HepG2 (cell line): ENCODE measurements around the gene UXS1. TPM values are rescaled to one million over a fixed set of nuclear protein-coding genes. Genes with fewer than 3 reads are reported as not detected.

Experiments
- ATAC-seq: fragments of 200-7000 bp; cut with Tn5 transposase; 3 replicates; pipeline ENCODE4 v1.9.1; 2020; ENCODE audit warnings: mild to moderate bottlenecking, moderate library complexity
- BruUV-seq: library from RNA; stranded (reverse); fragments of 400-500 nt; replicated peaks from 2 replicates; lab custom pipeline; 2021; lab: Mats Ljungman, UMichigan
- CTCF ChIA-PET: fragments of 300-600 bp; formaldehyde crosslinking; extraction: SDS; loops from one replicate; lab custom pipeline; 2021; ENCODE audit warnings: low total read pairs, inconsistent platforms, low intra/inter-chr PET ratio; lab: Yijun Ruan, JAX
- POLR2A ChIA-PET: fragments of 350-600 bp; sonication (Branson Sonifier 250); formaldehyde crosslinking; loops from one replicate; lab custom pipeline; 2020; ENCODE audit warnings: antibody characterized with exemption, inconsistent platforms; lab: Yijun Ruan, JAX
- DNase-seq: peaks from one replicate; pipeline ENCODE4 v3.0.0-alpha.2; 2015; ENCODE audit warnings: low spot score
- FAIRE-seq: peaks from 3 replicates; lab custom pipeline; 2011; peaks lifted over from hg19 to GRCh38; lab: Jason Lieb, UNC
- H2AFZ ChIP-seq: one replicate; pipeline ENCODE4 v1.6.1; 2011; ENCODE audit warnings: low read length, inconsistent platforms
- H3K27ac ChIP-seq: fragments of 300-600 bp; 3 replicates; pipeline ENCODE4 v1.8.0; 2011; ENCODE audit warnings: mixed run types, mild to moderate bottlenecking, mixed read lengths, low read length, inconsistent platforms; ENCODE audit not compliant: insufficient read depth; ENCODE audit errors: extremely low read length
- H3K27me3 ChIP-seq, 2 experiments: fragments of 200-600 bp in 1 of 2; 2 replicates in 1 of 2; 3 replicates in 1 of 2; pipeline versions ENCODE4 v1.6.0 to v1.8.0; 2011; ENCODE audit warnings: low read length in 2 of 2, mild to moderate bottlenecking in 2 of 2, moderate library complexity in 2 of 2, inconsistent platforms in 1 of 2; ENCODE audit not compliant: insufficient read depth in 2 of 2, control insufficient read depth in 1 of 2
- H3K36me3 ChIP-seq, 2 experiments: fragments of 200-600 bp in 1 of 2; replicated peaks in 1 of 2; 2 replicates in 1 of 2; 3 replicates in 1 of 2; pipeline versions ENCODE4 v1.5.1 to v1.8.0; 2011; ENCODE audit warnings: low read length in 2 of 2, inconsistent platforms in 1 of 2; ENCODE audit not compliant: insufficient read depth in 2 of 2, control insufficient read depth in 1 of 2
- H3K4me1 ChIP-seq: 2 replicates; pipeline ENCODE4 v1.5.1; 2012; ENCODE audit warnings: low read length, inconsistent platforms; ENCODE audit not compliant: insufficient read depth
- H3K4me2 ChIP-seq: 2 replicates; pipeline ENCODE4 v1.6.0; 2011; ENCODE audit warnings: low read depth, low read length, inconsistent platforms
- H3K4me3 ChIP-seq, 3 experiments: fragments of 200-600 bp in 1 of 3; sonication (generic), shearing (Covaris generic) in 1 of 3; replicated peaks in 1 of 3; 2 replicates each; pipeline ENCODE4 v1.5.1; 2011 to 2016; ENCODE audit warnings: low read length in 3 of 3, inconsistent platforms in 2 of 3, low read depth in 2 of 3, mild to moderate bottlenecking in 2 of 3, control low read depth in 1 of 3, mixed read lengths in 1 of 3; ENCODE audit not compliant: insufficient read depth in 1 of 3
- H3K79me2 ChIP-seq: one replicate; pipeline ENCODE4 v1.6.1; 2011; ENCODE audit warnings: low read length, inconsistent platforms; ENCODE audit not compliant: insufficient read depth
- H3K9ac ChIP-seq: 2 replicates; pipeline ENCODE4 v1.6.0; 2011; ENCODE audit warnings: mild to moderate bottlenecking, low read depth, low read length, inconsistent platforms; ENCODE audit not compliant: insufficient read depth
- H3K9me3 ChIP-seq: 2 replicates; pipeline ENCODE4 v1.5.1; 2012; ENCODE audit warnings: mild to moderate bottlenecking, low read length
- H4K20me1 ChIP-seq: 2 replicates; pipeline ENCODE4 v1.6.0; 2011; ENCODE audit warnings: inconsistent platforms, mild to moderate bottlenecking, low read length, moderate library complexity; ENCODE audit not compliant: insufficient read depth
- BATF2 ChIP-seq: sonication (generic); formaldehyde crosslinking; IDR thresholded peaks from 2 replicates; pipeline ENCODE4 v1.8.0; 2022; ENCODE audit warnings: mild to moderate bottlenecking, missing genetic modification reagents, moderate library complexity
- DZIP1 ChIP-seq: sonication (generic); formaldehyde crosslinking; IDR thresholded peaks from 2 replicates; pipeline ENCODE4 v1.5.0; 2020; ENCODE audit warnings: mild to moderate bottlenecking, missing genetic modification reagents
- MXD4 ChIP-seq: IDR thresholded peaks from 2 replicates; pipeline ENCODE4 v1.6.1; 2016; ENCODE audit warnings: mild to moderate bottlenecking, missing biosample characterization, missing genetic modification reagents
- PCBP2 ChIP-seq: fragments of 200-400 bp; formaldehyde crosslinking; optimal IDR thresholded peaks from 2 replicates; pipeline ENCODE3; 2018; ENCODE audit warnings: low read length, low read depth; ENCODE audit not compliant: poor library complexity, severe bottlenecking
- PRMT3 ChIP-seq: sonication (generic); formaldehyde crosslinking; IDR thresholded peaks from 2 replicates; pipeline ENCODE4 v1.8.1; 2022; ENCODE audit warnings: low read depth, mild to moderate bottlenecking, moderate library complexity, missing genetic modification reagents, borderline replicate concordance
- TCF12 ChIP-seq, 2 experiments: fragments of 450-650 bp in 1 of 2; sonication (generic) in 1 of 2; formaldehyde crosslinking in 1 of 2; IDR thresholded peaks; 2 replicates each; pipeline versions ENCODE4 v1.6.1 to v1.8.0; 2017 to 2022; ENCODE audit warnings: antibody characterized with exemption in 1 of 2, mild to moderate bottlenecking in 1 of 2, missing genetic modification reagents in 1 of 2, moderate library complexity in 1 of 2
- ZNF136 ChIP-seq: sonication (generic); formaldehyde crosslinking; IDR thresholded peaks from 2 replicates; pipeline ENCODE4 v1.8.1; 2022; ENCODE audit warnings: low read depth, mild to moderate bottlenecking, moderate library complexity, missing genetic modification reagents
- ZNF343 ChIP-seq: sonication (generic); formaldehyde crosslinking; IDR thresholded peaks from 2 replicates; pipeline ENCODE4 v1.4.0; 2020; ENCODE audit warnings: mild to moderate bottlenecking, missing genetic modification reagents
- ZSCAN30 ChIP-seq: sonication (generic); formaldehyde crosslinking; IDR thresholded peaks from 2 replicates; pipeline ENCODE4 v1.5.0; 2020; ENCODE audit warnings: mild to moderate bottlenecking, missing genetic modification reagents
- WGBS: methylation state at CpG from one replicate; pipeline ENCODE4 v1.1.6; 2017; ENCODE audit warnings: low lambda C conversion rate; 5-methylcytosine and 5-hydroxymethylcytosine counted together
- in situ Hi-C: cut with HindIII; loops from 2 replicates; pipeline ENCODE4 v1.10.0; 2017; ENCODE audit warnings: low pct_unique_long_range_greater_than_20kb; ENCODE audit not compliant: extremely low pct_ligation_motif_present
- intact Hi-C: fragments of 100-400 bp; cut with micrococcal nuclease; formaldehyde crosslinking; loops from one replicate; pipeline ENCODE4 v1.10.0; 2022; ENCODE audit not compliant: unreplicated experiment
- polyA plus RNA-seq, 8 experiments: library from polyadenylated mRNA; depleted of rRNA in 3 of 8; stranded (reverse) in 7 of 8; unstranded in 1 of 8; fragments of >200 nt; fragmentation: Illumina TruSeq in 4 of 8; extraction: Trizol in 4 of 8; gene quantifications; 2 replicates each; pipeline versions ENCODE4 v1.2.1 to v1.2.3, GENCODE V29; 2011 to 2016; ENCODE audit warnings: low read depth in 4 of 8, missing spikeins in 1 of 8, mixed read lengths in 1 of 8; ENCODE audit not compliant: insufficient read depth in 1 of 8
- total RNA-seq, 5 experiments: library from RNA; depleted of rRNA; stranded (reverse); fragments of >200 nt; fragmentation: Illumina TruSeq; extraction: Trizol; gene quantifications; 2 replicates each; pipeline ENCODE4 v1.2.3, GENCODE V29; 2016; ENCODE audit warnings: low read depth in 1 of 5
- TF ChIP-seq, protein P1 (sequence below): sonication (generic); formaldehyde crosslinking; IDR thresholded peaks from 2 replicates; pipeline ENCODE4 v1.4.0; 2020; ENCODE audit warnings: missing genetic modification reagents, borderline replicate concordance
- TF ChIP-seq, protein P2 (sequence below): sonication (generic); formaldehyde crosslinking; IDR thresholded peaks from 2 replicates; pipeline ENCODE4 v1.8.0; 2023; ENCODE audit warnings: mild to moderate bottlenecking, missing genetic modification reagents

Gene UXS1
- total and polyA plus RNA-seq, 2 of the 13 experiments (the other 11 are each of a cell fraction or from before 2014, with no cell fraction given) = 53.3 to 110 TPM

- Histone ChIP-seq H3K79me2 (peaks cover 11% of the 10 kb centered on the region), H4K20me1 (no peaks in the 10 kb centered on the region), H3K9ac (no peak overlapping the region), H2AFZ (no peak overlapping the region), H3K36me3 (peaks cover 6 to 23% of the 10 kb centered on the region in 2 experiments), H3K27ac (no peak overlapping the region), H3K27me3 (no peaks in the 10 kb centered on the region), H3K9me3 (no peaks in the 10 kb centered on the region), H3K4me3 (no peak overlapping the region), H3K4me2 (no peak overlapping the region), H3K4me1 (peaks cover 67% of the 10 kb centered on the region)
- intact Hi-C loops = loop anchor here (5.0 kb wide), 1 partner anchor 63 kb away; the partner anchor contains the start of gene UXS1
- no peak for ATAC-seq
- DNase-seq = no peak
- FAIRE-seq = no peak
- no TSS peak for BruUV-seq
- CTCF ChIA-PET = no interaction called here
- in situ Hi-C loops = loop anchor here (10.0 kb wide), 1 partner anchor 56 kb away; no protein-coding TSS in a partner anchor
- POLR2A ChIA-PET = no interaction called here
- TF ChIP-seq MXD4 (CRISPR knock-in tag) (no peak), PCBP2 (no peak), ZNF343 (CRISPR knock-in tag) (no peak), BATF2 (CRISPR knock-in tag) (no peak), ZSCAN30 (CRISPR knock-in tag) (no peak), DZIP1 (CRISPR knock-in tag) (no peak), ZNF136 (CRISPR knock-in tag) (no peak), TCF12 (IDR thresholded peaks at IDR 0.05) (no peak), TCF12 (CRISPR knock-in tag; IDR thresholded peaks at IDR 0.05) (no peak), PRMT3 (CRISPR knock-in tag) (no peak)
- TF ChIP-seq, protein P1, sequence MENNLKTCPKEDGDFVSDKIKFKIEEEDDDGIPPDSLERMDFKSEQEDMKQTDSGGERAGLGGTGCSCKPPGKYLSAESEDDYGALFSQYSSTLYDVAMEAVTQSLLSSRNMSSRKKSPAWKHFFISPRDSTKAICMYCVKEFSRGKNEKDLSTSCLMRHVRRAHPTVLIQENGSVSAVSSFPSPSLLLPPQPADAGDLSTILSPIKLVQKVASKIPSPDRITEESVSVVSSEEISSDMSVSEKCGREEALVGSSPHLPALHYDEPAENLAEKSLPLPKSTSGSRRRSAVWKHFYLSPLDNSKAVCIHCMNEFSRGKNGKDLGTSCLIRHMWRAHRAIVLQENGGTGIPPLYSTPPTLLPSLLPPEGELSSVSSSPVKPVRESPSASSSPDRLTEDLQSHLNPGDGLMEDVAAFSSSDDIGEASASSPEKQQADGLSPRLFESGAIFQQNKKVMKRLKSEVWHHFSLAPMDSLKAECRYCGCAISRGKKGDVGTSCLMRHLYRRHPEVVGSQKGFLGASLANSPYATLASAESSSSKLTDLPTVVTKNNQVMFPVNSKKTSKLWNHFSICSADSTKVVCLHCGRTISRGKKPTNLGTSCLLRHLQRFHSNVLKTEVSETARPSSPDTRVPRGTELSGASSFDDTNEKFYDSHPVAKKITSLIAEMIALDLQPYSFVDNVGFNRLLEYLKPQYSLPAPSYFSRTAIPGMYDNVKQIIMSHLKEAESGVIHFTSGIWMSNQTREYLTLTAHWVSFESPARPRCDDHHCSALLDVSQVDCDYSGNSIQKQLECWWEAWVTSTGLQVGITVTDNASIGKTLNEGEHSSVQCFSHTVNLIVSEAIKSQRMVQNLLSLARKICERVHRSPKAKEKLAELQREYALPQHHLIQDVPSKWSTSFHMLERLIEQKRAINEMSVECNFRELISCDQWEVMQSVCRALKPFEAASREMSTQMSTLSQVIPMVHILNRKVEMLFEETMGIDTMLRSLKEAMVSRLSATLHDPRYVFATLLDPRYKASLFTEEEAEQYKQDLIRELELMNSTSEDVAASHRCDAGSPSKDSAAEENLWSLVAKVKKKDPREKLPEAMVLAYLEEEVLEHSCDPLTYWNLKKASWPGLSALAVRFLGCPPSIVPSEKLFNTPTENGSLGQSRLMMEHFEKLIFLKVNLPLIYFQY (CRISPR knock-in tag) = no peak
- TF ChIP-seq, protein P2, sequence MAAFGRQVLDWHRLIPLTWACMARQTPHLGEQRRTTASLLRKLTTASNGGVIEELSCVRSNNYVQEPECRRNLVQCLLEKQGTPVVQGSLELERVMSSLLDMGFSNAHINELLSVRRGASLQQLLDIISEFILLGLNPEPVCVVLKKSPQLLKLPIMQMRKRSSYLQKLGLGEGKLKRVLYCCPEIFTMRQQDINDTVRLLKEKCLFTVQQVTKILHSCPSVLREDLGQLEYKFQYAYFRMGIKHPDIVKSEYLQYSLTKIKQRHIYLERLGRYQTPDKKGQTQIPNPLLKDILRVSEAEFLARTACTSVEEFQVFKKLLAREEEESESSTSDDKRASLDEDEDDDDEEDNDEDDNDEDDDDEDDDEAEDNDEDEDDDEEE (CRISPR knock-in tag) = no peak
- WGBS = 94% methylated on average over 2 of the region's 2 CpGs
These were observed 65.0 kb downstream of the UXS1 start for GRCh38 chr2:106129150-106129549.
